Keratinocyte (primary cell): ENCODE data around the gene CSH1.
"Not testable (repeated sequence)": the region's sequence is repeated elsewhere in the genome, so short reads cannot be mapped to it uniquely, and the experiment has no call there.

Source experiments
- CTCF ChIP-seq, 3 experiments: IDR thresholded peaks in 1 of 3; conservative IDR thresholded peaks in 1 of 3; optimal IDR thresholded peaks in 1 of 3; 2 replicates in 2 of 3; 3 replicates in 1 of 3; pipeline versions ENCODE3 to v1.5.1; 2011; ENCODE audit warnings: low read length in 3 of 3, mild to moderate bottlenecking in 3 of 3, moderate library complexity in 2 of 3, control low read depth in 1 of 3, inconsistent platforms in 1 of 3; ENCODE audit not compliant: insufficient read depth in 2 of 3; ENCODE audit errors: extremely low read depth in 1 of 3
- EZH2 ChIP-seq: IDR thresholded peaks from one replicate; pipeline ENCODE4 v1.6.1; 2012; ENCODE audit warnings: inconsistent platforms, mild to moderate bottlenecking, low read length, moderate library complexity

DNA sequence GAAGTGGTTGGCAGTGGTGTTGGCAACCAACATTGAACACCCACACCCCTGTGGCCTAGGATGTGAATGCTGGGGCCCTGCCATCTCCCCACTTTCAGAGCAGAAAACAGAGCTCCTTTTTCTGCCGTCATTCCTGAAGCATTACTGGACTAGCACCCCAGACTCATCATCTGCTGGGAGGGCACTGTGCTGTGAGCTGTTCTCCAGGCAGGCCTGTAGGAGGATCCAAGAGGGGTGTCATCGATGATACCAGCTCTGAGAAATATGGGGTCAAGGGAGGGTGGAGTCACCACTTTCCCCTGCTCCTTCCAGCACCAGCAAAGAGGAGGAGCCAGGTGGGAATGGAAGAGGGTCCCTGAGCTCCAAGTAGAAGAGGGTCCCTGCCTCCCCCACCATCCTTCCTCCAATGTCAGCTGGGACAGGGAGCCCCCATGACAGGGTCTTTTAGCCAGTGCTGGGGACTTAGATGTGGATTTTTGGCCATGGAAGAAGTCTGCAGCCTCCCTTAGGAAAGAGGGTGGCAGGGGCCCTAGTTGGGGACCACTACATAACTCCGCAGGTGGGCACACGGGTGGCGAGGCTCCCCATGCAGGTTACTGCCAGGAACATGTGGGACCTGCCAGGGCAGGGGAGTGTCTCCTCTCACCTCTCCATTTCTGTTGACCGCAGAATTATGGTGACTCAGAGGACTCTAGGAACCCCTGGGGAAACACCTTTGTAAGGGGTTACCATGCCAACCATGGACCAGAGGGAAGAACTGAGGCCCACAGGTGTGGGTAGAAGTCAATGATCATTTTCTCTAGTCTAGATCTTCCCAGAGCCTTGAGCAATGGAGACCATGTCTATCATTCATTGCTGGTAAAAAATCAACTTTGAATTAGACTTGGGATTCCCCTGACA is 2.8 kb upstream of the CSH1 start:
- TF ChIP-seq CTCF (optimal IDR thresholded peaks at IDR 0.05 in 1 of 3, IDR thresholded peaks at IDR 0.05 in 1 of 3, conservative IDR thresholded peaks at IDR 0.05 in 1 of 3; ENCODE audit: extremely low read depth in 1 of 3, insufficient read depth in 2 of 3, low read length in 3 of 3); EZH2: not testable (repeated sequence)
